Heart left ventricle (tissue), 13 donors: ENCODE results near the gene TRIM38.

Experiments
- POLR2A ChIP-seq, 2 donors: fragments of 450-650 bp; IDR thresholded peaks; one replicate each; pipeline ENCODE4 v1.6.1; 2017; ENCODE audit warnings: antibody characterized with exemption in 2 of 2, mild to moderate bottlenecking in 2 of 2, moderate library complexity in 2 of 2
- TF ChIP-seq, protein P1 (sequence below), 12 donors: fragments of 200-600 bp; sonication (generic) in 4 of 12; IDR thresholded peaks; one replicate each; pipeline versions ENCODE4 v1.5.0 to v1.8.0; 2018 to 2022; ENCODE audit warnings: antibody characterized with exemption in 12 of 12, mild to moderate bottlenecking in 5 of 12
- donor health status: ischemic (EF 13 %, LVEDD 7.1; RV severe dilation, severe dysfunction).
- donor health status: DM: no; HTN: yes; CAD: no.
- donor health status: DM: no; HTN: no; CAD: no.
- donor health status: ischemic (EF 25% LVEDD 6.9; RV normal size, moderate dysfunction).
- donor health status: ischemic (EF 25% LVEDD 5.7; RV mildly dilated, moderate dysfunction).
- donor health status: ischemic (EF 35%, LVEDD 5.7; RV mildly dilated, moderate dysfunction).
- donor health status: nonischemic (EF 11% LVEDD 7.7; RV severe dilation, severe dysfunction).
- donor health status: DM: yes; HTN: yes; CAD: no.
- donor health status: PGD.
- donor health status: ischemic (EF 29% LVEDD 5.4; RV normal size, mild dysfunction).
- donor health status: nonischemic (EF 23%, LVEDD 6.1; RV moderate dilation, normal function).

DNA sequence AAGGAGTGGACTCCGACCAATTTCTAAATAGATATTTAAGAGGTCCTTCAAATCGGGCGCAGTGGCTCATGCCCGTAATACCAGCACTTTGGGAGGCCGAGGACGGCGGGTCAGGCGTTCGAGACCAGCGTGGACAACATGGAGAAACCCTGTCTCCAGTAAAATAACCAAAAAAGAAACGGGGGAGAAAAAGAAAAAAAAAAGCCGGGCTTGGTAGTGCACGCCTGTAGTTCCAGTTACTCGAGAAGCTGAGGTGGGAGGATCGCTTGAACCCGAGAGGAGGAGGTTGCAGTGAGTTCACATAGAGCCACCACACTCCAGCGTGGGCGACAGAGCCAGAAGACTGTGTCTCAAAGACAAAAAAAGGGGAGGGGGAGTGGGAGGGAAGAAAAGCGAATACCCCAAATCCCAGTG lies 71.3 kb downstream of the TRIM38 start:
- no peak for TF ChIP-seq POLR2A (IDR thresholded peaks at IDR 0.05)
- TF ChIP-seq, protein P1, sequence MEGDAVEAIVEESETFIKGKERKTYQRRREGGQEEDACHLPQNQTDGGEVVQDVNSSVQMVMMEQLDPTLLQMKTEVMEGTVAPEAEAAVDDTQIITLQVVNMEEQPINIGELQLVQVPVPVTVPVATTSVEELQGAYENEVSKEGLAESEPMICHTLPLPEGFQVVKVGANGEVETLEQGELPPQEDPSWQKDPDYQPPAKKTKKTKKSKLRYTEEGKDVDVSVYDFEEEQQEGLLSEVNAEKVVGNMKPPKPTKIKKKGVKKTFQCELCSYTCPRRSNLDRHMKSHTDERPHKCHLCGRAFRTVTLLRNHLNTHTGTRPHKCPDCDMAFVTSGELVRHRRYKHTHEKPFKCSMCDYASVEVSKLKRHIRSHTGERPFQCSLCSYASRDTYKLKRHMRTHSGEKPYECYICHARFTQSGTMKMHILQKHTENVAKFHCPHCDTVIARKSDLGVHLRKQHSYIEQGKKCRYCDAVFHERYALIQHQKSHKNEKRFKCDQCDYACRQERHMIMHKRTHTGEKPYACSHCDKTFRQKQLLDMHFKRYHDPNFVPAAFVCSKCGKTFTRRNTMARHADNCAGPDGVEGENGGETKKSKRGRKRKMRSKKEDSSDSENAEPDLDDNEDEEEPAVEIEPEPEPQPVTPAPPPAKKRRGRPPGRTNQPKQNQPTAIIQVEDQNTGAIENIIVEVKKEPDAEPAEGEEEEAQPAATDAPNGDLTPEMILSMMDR (IDR thresholded peaks at IDR 0.05): no peak
